ENCODE measurements around the gene CCDC80.

- TF ChIP-seq CTCF (IDR thresholded peaks at IDR 0.05; ENCODE audit: low read length) (no peak), EZH2 (IDR thresholded peaks at IDR 0.05; ENCODE audit: borderline replicate concordance, low read length) (no peak)
Observed at GRCh38 chr3:112598731-112599130, 42.2 kb downstream of the CCDC80 start.

All from OCI-LY1 (cell line).